ENCODE data around the gene KLRC4. TPM values are rescaled to one million over a fixed set of nuclear protein-coding genes. Genes with fewer than 3 reads are reported as not detected.

KLRC4 gene
- total RNA-seq, 3 donors from 2014 or later (not counting 1 experiment from before 2014, with no cell fraction given): 15.9 to 54.7 (median 51.4) TPM

DNA sequence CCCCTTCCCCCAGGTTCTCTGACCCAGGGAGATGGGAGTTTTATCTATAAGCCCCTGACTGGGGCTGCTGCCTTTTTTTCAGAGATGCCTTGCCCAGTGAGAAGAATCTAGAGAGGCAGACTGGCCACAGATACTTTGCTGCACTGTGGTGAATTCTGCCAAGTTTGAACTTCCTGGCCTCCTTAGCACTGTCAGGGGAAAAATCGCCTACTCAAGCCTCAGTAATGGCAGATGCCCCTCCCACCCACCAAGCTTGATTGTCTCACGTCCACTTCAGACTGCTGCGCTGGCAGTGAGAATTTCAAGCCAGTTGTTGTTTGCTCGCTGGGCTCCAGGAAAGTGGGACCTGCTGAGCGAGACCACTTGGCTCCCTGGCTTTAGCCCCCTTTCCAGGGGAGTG, 51.4 kb downstream of the KLRC4 start:
- DNase-seq (no peak), ATAC-seq (peak in 2 of 3 donors; percentile 39 to 67)
- Histone ChIP-seq H3K36me3 (ENCODE audit: control insufficient read depth, insufficient read depth, low read length) (no peaks in the 10 kb centered on the region), H3K27me3 (ENCODE audit: control insufficient read depth, insufficient read depth, low read length) (no peaks in the 10 kb centered on the region), H3K9me3 (ENCODE audit: control insufficient read depth, insufficient read depth, low read length) (peaks cover 5% of the 10 kb centered on the region), H3K27ac (ENCODE audit: low read length) (peak overlapping the region; percentile 4), H3K4me3 (ENCODE audit: low read length) (no peak overlapping the region), H3K4me1 (ENCODE audit: control insufficient read depth, insufficient read depth, low read length) (peaks cover 33% of the 10 kb centered on the region)
- Mint-ChIP-seq H3K9me3 (no peaks in the 10 kb centered on the region), H3K36me3 (peaks cover under 1% of the 10 kb centered on the region), H3K4me3 (peak overlapping the region; percentile 13), H3K4me1 (peaks cover 48 to 54% of the 10 kb centered on the region in 2 donors), H3K27me3 (ENCODE audit: low read depth in 2 of 2) (no peaks in the 10 kb centered on the region), H3K27ac (peak overlapping the region in 1 of 2 donors; percentile 68)
- TF ChIP-seq, protein P1, sequence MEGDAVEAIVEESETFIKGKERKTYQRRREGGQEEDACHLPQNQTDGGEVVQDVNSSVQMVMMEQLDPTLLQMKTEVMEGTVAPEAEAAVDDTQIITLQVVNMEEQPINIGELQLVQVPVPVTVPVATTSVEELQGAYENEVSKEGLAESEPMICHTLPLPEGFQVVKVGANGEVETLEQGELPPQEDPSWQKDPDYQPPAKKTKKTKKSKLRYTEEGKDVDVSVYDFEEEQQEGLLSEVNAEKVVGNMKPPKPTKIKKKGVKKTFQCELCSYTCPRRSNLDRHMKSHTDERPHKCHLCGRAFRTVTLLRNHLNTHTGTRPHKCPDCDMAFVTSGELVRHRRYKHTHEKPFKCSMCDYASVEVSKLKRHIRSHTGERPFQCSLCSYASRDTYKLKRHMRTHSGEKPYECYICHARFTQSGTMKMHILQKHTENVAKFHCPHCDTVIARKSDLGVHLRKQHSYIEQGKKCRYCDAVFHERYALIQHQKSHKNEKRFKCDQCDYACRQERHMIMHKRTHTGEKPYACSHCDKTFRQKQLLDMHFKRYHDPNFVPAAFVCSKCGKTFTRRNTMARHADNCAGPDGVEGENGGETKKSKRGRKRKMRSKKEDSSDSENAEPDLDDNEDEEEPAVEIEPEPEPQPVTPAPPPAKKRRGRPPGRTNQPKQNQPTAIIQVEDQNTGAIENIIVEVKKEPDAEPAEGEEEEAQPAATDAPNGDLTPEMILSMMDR (IDR thresholded peaks at IDR 0.05): no peak
- intact Hi-C loops (cut with micrococcal nuclease): no loop called here
- WGBS (ENCODE audit: insufficient coverage): 50% methylated on average over 5 of the region's 5 CpGs

Other genes starting within 250 kb of the KLRC4 start
- 1 to 10 TPM in 2 of 3 donors, not detected in 1; 2.3 to 3.1 TPM for gene OLR1, start 237.6 kb downstream of the KLRC4 start, total RNA-seq
- 1 to 10 TPM in 1 of 3 donors, not detected in 2; 1.5 TPM for gene TMEM52B, start 230.7 kb downstream of the KLRC4 start, total RNA-seq
- gene GABARAPL1, start 196.9 kb downstream of the KLRC4 start, total RNA-seq: 100 to 1,000 TPM; 157 to 233 (median 160) TPM
- gene KLRD1, start 101.9 kb downstream of the KLRC4 start, total RNA-seq: 100 to 1,000 TPM; 568 to 782 (median 688) TPM
- gene KLRK1, start 19.7 kb downstream of the KLRC4 start, total RNA-seq: 100 to 1,000 TPM; 398 to 543 (median 515) TPM
- gene KLRC3, start 10.8 kb upstream of the KLRC4 start, total RNA-seq: 10 to 100 TPM; 10.7 to 69.1 (median 49.8) TPM
- gene KLRC2, start 26.3 kb upstream of the KLRC4 start, total RNA-seq: 10 to 100 TPM in 2 of 3 donors, 1 to 10 TPM in 1; 3.0 to 57.5 (median 11.4) TPM
- gene KLRC1, start 43.6 kb upstream of the KLRC4 start, total RNA-seq: 100 to 1,000 TPM in 1 of 3 donors, 10 to 100 TPM in 2; 30.0 to 180 (median 83.1) TPM
- under 1 TPM in 1 of 3 donors, not detected in 2; 0.88 TPM for gene EIF2S3B, start 96.1 kb upstream of the KLRC4 start, total RNA-seq
- gene MAGOHB, start 203.9 kb upstream of the KLRC4 start, total RNA-seq: 10 to 100 TPM; 13.0 to 16.3 (median 13.1) TPM

All from natural killer cell (primary cell).